Rectal smooth muscle tissue (tissue), 1 donor: ENCODE results near the gene NT5E.

Experiments used
- H3K27ac ChIP-seq: one replicate; pipeline ENCODE4 v1.7.0; 2013; ENCODE audit warnings: low read depth, low read length, inconsistent platforms
- H3K27me3 ChIP-seq: one replicate; pipeline ENCODE4 v1.7.0; 2013; ENCODE audit warnings: low read length; ENCODE audit not compliant: control insufficient read depth, insufficient read depth
- H3K36me3 ChIP-seq: one replicate; pipeline ENCODE4 v1.7.0; 2013; ENCODE audit warnings: low read length; ENCODE audit not compliant: control insufficient read depth, insufficient read depth
- H3K4me1 ChIP-seq: one replicate; pipeline ENCODE4 v1.7.0; 2013; ENCODE audit warnings: low read length; ENCODE audit not compliant: control insufficient read depth, insufficient read depth
- H3K4me3 ChIP-seq: one replicate; pipeline ENCODE4 v1.7.0; 2013; ENCODE audit warnings: low read length
- H3K9ac ChIP-seq: one replicate; pipeline ENCODE4 v1.7.0; 2013; ENCODE audit warnings: low read length

Gene NT5E

DNA sequence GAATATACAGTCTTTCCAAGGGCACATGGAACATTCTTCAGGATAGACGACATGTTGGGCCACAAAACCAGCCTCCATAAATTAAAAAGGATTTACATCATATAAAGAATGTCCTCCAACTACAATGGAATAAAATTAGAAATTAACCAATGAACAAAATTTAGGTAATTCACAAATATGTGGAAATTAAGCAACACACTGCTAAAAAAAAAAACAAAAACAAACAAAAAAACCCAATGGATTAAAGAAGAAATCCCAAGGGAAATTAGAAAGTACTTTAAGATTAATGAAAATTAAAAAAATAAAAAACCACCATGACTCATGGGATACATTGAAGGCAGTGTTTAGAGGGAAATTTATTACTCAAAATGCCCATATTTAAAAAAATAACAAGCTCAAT lies 21.4 kb upstream of the NT5E start:
- no peak overlapping the region for H3K9ac ChIP-seq
- H3K4me3 ChIP-seq: no peak overlapping the region
- H3K27ac ChIP-seq: no peak overlapping the region
- no peaks in the 10 kb centered on the region for H3K27me3 ChIP-seq
- H3K4me1 ChIP-seq: no peaks in the 10 kb centered on the region
- H3K36me3 ChIP-seq: no peaks in the 10 kb centered on the region

DNA sequence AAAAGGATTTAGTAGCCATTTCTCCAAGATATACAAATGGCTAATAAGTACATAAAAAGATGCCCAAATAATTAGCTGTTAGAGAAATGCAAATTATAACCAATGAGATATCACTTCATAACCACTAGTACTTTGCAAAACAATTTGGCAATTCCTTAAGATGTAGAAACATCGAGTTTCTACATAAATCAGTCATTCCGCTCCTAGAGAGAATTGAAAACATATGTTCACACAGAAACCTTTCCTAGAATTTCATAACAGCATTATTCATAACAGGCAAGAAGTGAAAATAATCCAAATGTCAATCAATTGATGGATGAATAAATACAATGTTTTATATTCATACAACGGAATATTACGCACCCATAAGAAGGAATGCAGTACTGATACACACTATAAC lies 20.5 kb upstream of the NT5E start:
- H3K27ac ChIP-seq: no peak overlapping the region
- H3K27me3 ChIP-seq: no peaks in the 10 kb centered on the region
- no peaks in the 10 kb centered on the region for H3K4me1 ChIP-seq

DNA sequence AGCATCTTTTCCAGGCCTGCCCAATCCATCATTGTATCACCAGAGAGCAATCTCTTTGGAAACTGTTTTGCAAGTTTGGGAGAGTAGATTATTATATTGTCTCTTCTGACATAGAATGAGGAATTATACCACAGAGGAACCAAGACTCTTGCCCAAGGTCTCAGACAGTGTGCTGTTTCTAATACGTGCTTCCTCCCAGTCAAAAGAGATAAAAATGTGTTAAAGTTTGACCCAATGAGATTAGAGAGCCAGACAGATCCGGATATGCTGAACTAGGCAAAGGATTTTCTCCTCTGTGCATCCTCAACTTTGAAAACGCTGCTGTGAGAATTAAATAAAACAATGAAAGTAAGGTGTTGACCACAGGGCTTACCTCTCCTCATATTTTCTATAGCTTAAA lies 18.6 kb upstream of the NT5E start:
- Histone ChIP-seq H3K9ac (no peak overlapping the region), H3K4me3 (no peak overlapping the region), H3K4me1 (no peaks in the 10 kb centered on the region), H3K27ac (no peak overlapping the region), H3K27me3 (no peaks in the 10 kb centered on the region), H3K36me3 (no peaks in the 10 kb centered on the region)

More for the DNA sequence above, 20.5 kb upstream of the NT5E start:
- H3K4me3 ChIP-seq: no peak overlapping the region
- H3K9ac ChIP-seq: no peak overlapping the region
- no peaks in the 10 kb centered on the region for H3K36me3 ChIP-seq

DNA sequence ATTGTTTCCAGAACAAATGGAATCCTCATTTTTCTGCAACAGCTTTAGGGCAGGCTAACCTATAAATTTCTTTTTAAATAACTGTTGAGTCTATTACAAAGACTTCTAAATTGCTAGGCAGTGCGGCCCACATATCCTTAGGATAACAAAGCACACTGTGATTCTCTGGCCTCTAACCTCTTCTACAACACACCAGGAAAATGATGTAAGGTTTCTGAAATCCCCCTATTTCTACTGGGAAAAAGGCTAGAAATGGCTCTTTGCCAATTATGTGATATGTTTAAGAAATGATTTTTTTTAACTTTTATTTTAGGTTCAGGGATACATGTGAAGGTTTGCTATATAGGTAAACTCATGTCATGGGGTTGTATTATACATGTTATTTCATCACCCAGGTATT lies 17.3 kb upstream of the NT5E start:
- no peak overlapping the region for H3K27ac ChIP-seq
- H3K9ac ChIP-seq: no peak overlapping the region
- H3K4me3 ChIP-seq: no peak overlapping the region
- no peaks in the 10 kb centered on the region for H3K27me3 ChIP-seq
- H3K36me3 ChIP-seq: no peaks in the 10 kb centered on the region
- H3K4me1 ChIP-seq: no peaks in the 10 kb centered on the region

DNA sequence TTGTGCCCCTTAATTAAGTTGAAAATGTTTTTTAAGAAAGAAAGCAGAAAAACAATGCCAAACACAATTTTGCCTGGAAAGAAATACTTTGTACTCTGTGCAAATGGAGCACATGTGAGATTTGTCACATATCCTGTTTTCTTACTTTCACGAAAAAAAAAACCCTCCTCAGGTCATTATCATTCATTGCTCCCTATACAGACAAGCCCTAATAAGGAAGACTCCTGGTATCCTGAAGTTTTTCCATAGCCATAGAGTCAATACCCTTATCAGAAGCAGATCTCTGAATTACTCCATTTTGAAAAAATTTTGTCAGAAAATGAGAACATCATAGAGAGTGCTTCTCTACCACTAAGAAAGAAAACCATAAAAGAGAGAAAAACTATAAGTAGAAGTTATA lies 14.0 kb upstream of the NT5E start:
- H3K9ac ChIP-seq: no peak overlapping the region
- H3K4me1 ChIP-seq: no peaks in the 10 kb centered on the region
- no peaks in the 10 kb centered on the region for H3K36me3 ChIP-seq
- no peak overlapping the region for H3K27ac ChIP-seq
- H3K27me3 ChIP-seq: no peaks in the 10 kb centered on the region
- no peak overlapping the region for H3K4me3 ChIP-seq

DNA sequence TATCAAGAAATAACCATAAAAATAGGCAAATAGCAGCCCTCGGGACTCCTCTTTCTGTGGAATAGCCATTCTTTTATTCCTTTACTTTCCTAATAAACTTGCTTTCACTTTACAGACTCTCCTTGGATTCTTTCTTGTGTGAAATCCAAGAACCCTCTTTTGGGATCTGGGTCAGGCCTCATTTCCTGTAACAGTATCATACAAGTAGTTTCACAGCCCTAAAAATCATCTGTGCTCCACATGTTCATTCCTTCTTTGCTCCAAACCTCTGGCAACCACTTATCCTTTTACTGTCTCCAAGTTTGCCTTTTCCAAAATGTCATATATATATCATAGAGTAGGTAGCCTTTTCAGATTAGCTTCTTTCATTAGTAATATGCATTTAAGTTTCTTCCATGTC lies 13.5 kb upstream of the NT5E start:
- Histone ChIP-seq H3K27me3 (no peaks in the 10 kb centered on the region), H3K4me3 (no peak overlapping the region), H3K36me3 (no peaks in the 10 kb centered on the region), H3K27ac (no peak overlapping the region), H3K9ac (no peak overlapping the region), H3K4me1 (no peaks in the 10 kb centered on the region)

DNA sequence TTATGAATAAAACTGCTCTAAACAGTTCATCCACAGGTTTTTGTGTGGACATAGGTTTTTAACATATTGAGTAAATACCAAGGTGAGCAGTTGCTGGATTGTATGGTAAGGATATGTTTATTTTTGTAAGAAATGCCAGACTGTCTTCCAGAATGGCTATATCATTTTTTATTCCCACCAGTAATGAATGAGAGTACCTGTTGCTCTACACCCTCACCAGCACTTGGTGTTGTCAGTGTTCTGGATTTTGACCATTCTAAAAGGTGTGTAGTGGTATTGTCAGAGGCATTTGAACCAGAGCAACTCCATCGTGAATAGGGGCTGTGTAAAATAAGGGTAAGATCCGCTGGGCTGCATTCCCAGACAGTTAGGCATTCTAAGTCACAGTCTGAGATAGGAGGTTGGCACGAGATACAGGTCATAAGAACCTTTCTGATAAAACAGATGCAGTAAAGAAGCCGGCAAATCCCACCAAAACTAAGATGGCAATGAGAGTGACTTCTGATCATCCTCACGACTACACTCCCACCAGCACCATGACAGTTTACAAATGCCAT lies 12.9 kb upstream of the NT5E start:
- no peak overlapping the region for H3K4me3 ChIP-seq
- no peak overlapping the region for H3K27ac ChIP-seq
- H3K9ac ChIP-seq: no peak overlapping the region
- H3K36me3 ChIP-seq: no peaks in the 10 kb centered on the region
- no peaks in the 10 kb centered on the region for H3K27me3 ChIP-seq
- H3K4me1 ChIP-seq: no peaks in the 10 kb centered on the region

DNA sequence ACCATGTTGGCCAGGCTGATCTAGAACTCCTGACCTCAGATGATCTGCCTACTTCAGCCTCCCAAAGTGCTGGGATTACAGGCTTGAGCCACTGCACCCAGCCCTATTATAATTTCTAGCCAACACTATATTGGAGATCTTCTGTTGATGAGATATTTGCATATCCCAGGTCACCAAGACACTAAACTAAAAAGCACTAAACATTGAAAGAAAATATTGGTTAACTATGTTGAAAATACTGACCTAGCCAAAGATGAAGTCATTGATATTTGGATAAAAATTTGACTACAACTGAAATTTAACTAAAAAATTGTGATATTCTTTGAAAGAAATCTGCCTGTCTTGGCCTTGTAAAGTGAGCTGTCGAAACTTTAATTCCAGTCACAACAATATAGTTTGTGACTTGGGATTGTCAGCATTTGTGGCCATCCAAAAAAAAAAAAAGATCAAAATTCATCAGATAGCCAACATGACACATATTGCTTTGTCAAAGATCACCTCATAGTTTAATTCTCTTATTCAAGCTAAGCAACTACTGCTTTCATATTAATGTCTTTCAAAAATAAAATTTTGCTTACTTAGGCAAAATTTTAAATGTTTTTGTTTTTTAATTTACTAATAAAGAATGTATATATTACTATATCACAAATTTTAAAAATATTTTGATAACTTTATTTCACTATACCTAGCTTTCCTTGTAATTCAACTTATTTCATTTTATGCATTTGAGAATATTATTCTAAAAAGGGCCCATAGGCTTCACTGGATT lies 6.3 kb upstream of the NT5E start:
- Histone ChIP-seq H3K36me3 (no peaks in the 10 kb centered on the region), H3K4me3 (no peak overlapping the region), H3K27me3 (no peaks in the 10 kb centered on the region), H3K9ac (no peak overlapping the region), H3K4me1 (no peaks in the 10 kb centered on the region), H3K27ac (no peak overlapping the region)

DNA sequence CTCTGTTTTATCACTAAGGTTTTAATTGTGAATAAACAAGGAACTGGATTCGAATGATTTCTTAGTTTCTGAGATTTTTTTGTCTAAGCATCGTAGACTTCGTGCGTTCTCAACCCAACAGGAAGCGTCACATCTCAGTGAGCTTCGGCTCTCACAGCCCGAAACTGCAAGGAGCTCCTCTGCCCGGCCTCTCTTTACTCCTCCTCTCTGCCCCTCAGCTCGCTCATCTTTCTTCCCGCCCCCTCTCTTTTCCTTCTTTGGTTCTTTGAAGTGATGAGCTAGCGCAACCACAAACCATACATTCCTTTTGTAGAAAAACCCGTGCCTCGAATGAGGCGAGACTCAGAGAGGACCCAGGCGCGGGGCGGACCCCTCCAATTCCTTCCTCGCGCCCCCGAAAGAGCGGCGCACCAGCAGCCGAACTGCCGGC lies 480 bp upstream of the NT5E start:
- H3K4me3 ChIP-seq: peak overlapping the region; percentile 92
- H3K27me3 ChIP-seq: no peaks in the 10 kb centered on the region
- no peak overlapping the region for H3K9ac ChIP-seq

DNA sequence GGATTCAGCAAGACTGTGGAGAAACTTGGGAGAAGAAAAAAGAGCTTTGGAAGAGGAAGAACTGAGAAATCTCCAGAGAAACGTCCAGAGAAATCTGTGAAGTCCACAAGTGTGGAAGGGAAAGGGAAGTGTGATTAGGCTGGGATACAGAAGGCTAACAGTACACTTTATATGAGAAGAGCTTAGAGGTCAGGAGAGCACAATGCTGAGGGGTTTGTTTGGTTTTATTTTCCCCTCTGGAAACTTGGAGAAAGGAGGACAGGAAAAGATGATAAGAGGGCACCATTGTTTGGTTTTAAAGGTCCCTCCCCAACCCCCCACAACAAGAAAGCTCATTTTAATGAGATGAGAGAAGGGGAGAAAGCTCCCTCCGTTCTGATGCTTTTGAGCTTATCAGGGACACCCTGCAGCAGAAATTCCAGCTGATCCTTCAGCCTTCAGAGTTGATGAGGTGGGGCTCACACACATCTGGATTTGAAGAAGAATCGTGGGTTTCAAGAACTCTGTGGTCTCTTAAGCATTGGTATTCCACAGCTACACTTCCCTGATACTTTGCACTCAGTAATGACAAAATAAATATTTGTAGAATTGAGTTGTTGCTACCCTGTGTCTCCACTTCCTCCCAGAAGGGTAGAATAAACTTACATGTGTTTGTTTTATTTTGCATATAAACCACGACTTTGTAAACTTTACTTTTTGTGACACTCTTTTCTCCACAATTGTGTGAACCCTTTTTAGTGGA lies 1.9 kb downstream of the NT5E start:
- Histone ChIP-seq H3K27me3 (no peaks in the 10 kb centered on the region), H3K27ac (peak overlapping the region; percentile 42), H3K9ac (no peak overlapping the region), H3K4me1 (peaks cover 2% of the 10 kb centered on the region), H3K4me3 (peak overlapping the region; percentile 11), H3K36me3 (no peaks in the 10 kb centered on the region)

More for the DNA sequence above, 480 bp upstream of the NT5E start:
- Histone ChIP-seq H3K36me3 (no peaks in the 10 kb centered on the region), H3K4me1 (peaks cover 2% of the 10 kb centered on the region), H3K27ac (peak overlapping the region; percentile 90)

DNA sequence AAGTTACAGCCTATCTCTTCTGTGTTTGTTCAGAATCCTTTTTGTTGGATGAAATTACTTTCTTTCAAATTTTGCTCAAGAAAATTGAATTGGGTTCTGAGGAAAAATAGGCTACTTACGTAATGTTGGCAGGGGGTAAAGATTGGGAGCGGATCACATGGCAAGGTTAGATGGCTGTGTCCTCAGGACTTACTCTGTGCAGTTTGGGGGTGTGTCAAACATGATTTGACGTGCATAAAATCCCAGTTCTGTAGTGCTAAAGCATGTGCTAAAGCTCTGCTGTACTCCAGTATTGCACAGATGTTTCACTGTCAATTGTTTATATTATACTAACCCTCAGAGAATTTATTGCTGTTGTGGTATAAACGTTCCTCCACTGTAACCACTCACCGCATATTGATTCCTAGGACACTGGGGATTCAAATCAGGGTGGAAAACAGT lies 2.6 kb downstream of the NT5E start:
- Histone ChIP-seq H3K36me3 (no peaks in the 10 kb centered on the region), H3K27me3 (no peaks in the 10 kb centered on the region), H3K9ac (no peak overlapping the region), H3K4me1 (peaks cover 2% of the 10 kb centered on the region), H3K4me3 (no peak overlapping the region), H3K27ac (no peak overlapping the region)

DNA sequence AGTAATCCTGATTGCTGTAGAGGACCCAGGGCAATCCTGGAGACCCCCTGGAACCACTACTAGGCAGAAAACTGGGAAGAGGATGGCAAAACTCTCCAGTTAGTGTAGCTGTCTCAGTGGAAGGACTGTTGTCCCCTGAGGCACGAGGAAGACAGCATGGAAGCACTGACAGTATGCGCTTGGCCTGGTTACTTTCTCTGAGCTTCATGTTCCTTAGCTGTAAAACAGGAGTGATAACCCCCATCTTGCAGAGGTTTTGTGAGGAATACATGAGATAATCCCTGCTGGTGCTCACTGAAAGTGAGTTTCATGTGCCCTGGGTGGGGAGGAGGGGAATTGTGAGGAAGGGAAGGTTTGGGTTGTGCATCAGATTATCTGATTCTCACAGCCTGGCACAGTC lies 3.2 kb downstream of the NT5E start:
- peak overlapping the region; percentile 28 for H3K4me3 ChIP-seq
- H3K36me3 ChIP-seq: no peaks in the 10 kb centered on the region
- no peak overlapping the region for H3K27ac ChIP-seq
- peaks cover 2% of the 10 kb centered on the region for H3K4me1 ChIP-seq
- no peaks in the 10 kb centered on the region for H3K27me3 ChIP-seq
- H3K9ac ChIP-seq: no peak overlapping the region
